Aorta (tissue), 5 donors: ENCODE results near the gene PNPLA2. TPM values are rescaled to one million over a fixed set of nuclear protein-coding genes. Genes with fewer than 3 reads are reported as not detected.

Experiments
- ATAC-seq: fragments of 200-7000 bp; cut with Tn5 transposase; one replicate; pipeline ENCODE4 v1.9.1; 2022; ENCODE audit warnings: moderate library complexity; ENCODE audit not compliant: low FRiP score
- DNase-seq, 2 donors: peaks; one replicate each; pipeline ENCODE4 v3.0.0-alpha.2; 2020
- H3K27ac ChIP-seq, 2 donors: one replicate each; pipeline ENCODE4 v1.5.1; 2013; ENCODE audit warnings: low read length in 2 of 2, mild to moderate bottlenecking in 2 of 2, moderate library complexity in 2 of 2, control low read depth in 1 of 2, inconsistent platforms in 1 of 2, low read depth in 1 of 2
- H3K27me3 ChIP-seq, 2 donors: one replicate each; pipeline ENCODE4 v1.6.1; 2013; ENCODE audit warnings: control low read depth in 1 of 2, low read length in 1 of 2, mild to moderate bottlenecking in 1 of 2, moderate library complexity in 1 of 2; ENCODE audit not compliant: insufficient read depth in 2 of 2, control insufficient read depth in 1 of 2
- H3K36me3 ChIP-seq, 2 donors: one replicate each; pipeline ENCODE4 v1.6.1; 2013; ENCODE audit warnings: control low read depth in 1 of 2, low read length in 1 of 2, mild to moderate bottlenecking in 1 of 2; ENCODE audit not compliant: insufficient read depth in 2 of 2, control insufficient read depth in 1 of 2
- H3K4me1 ChIP-seq, 2 donors: one replicate each; pipeline ENCODE4 v1.6.1; 2013; ENCODE audit warnings: low read length in 2 of 2, control low read depth in 1 of 2, mild to moderate bottlenecking in 1 of 2, moderate library complexity in 1 of 2; ENCODE audit not compliant: insufficient read depth in 2 of 2, control insufficient read depth in 1 of 2
- H3K4me3 ChIP-seq, 2 donors: one replicate each; pipeline ENCODE4 v1.5.1; 2013; ENCODE audit warnings: low read length in 2 of 2, control low read depth in 1 of 2, mild to moderate bottlenecking in 1 of 2
- H3K9me3 ChIP-seq: one replicate; pipeline ENCODE4 v1.6.1; 2013; ENCODE audit warnings: mild to moderate bottlenecking, low read length; ENCODE audit not compliant: control insufficient read depth
- WGBS, 2 donors: extraction: QIAGEN DNeasy Blood & Tissue Kit; methylation state at CpG; one replicate each; pipeline ENCODE4 v1.1.7; 2013; 5-methylcytosine and 5-hydroxymethylcytosine counted together
- intact Hi-C, 2 donors: fragments of 100-400 bp; cut with DNase I; formaldehyde crosslinking; loops; one replicate each; pipeline versions ENCODE4 v1.14.2 to v1.15.0; 2022
- polyA plus RNA-seq, 2 donors: library from polyadenylated mRNA; stranded (reverse); fragments of 200-250 nt; gene quantifications; one replicate each; pipeline ENCODE4 v1.2.3, GENCODE V29; 2013
- total RNA-seq, 2 donors: library from RNA; stranded (reverse); fragmentation: NEBNext Ultra II Directional; extraction: Animal tissue kit (Norgen Biotek cat#: 25700); gene quantifications; one replicate each; pipeline ENCODE4 v1.2.1, GENCODE V29; 2021
- donor health status: healthy with polysubstance abuse.
- donor health status: Bipolar disorder and iron deficiency.
- donor health status: DM: no; HTN: no; CAD: no.
- donor health status: DM: no; HTN: no; CAD: no.
- donor health status: DM: yes; HTN: yes; CAD: no.

The PNPLA2 gene
- total and polyA plus RNA-seq, 4 donors = 33.7 to 240 (median 118) TPM

- Histone ChIP-seq H3K27me3 (no peaks in the 10 kb centered on the region), H3K4me1 (no peaks in the 10 kb centered on the region), H3K9me3 (no peaks in the 10 kb centered on the region), H3K36me3 (no peaks in the 10 kb centered on the region), H3K4me3 (peak overlapping the region; percentile 7 to 18), H3K27ac (peak overlapping the region in 1 of 2 donors; percentile 14)
- 7 to 10% methylated on average over 26 of the region's 26 CpGs for WGBS, 2 donors
- intact Hi-C loops = no loop called here
- ATAC-seq (peak; percentile 75), DNase-seq (peak; percentile 86 to 90)
Observed at GRCh38 chr11:795634-796564, 22.8 kb upstream of the PNPLA2 start.

DNA sequence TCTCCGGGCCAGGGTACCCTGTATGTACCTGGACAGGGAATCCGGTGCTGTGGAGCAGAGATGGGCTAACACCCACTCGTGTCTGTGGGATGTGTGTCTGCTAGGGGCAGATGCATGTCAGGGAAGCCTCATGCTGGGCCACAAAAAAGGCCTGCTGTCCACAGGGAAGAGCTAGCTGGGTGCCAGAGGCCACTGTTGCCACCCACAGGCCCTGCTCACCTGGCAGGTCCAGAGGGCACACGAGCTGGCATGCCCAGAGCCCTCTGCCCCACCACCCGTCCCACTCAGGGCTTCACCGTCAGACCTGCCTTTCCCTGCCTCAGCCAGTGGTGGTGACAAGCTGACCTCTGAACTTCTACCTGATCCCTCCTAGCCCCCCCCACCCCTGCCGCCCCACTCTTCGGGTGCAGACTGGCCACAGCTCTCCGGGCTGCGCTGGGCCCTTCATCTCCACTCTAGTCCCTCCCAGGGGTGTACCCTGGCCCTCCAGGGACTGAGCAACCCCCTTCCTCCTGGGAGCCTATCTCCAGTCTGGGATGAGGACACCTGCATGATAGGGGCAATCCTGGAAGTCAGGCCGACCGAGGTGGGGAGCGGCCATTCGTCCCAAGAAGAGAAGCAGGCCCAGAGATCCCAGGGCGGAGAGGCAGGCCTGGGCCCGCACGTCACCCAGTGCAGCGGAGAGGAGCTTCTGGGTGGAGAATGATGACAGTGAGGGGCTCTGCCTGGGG lies 22.0 kb upstream of the PNPLA2 start:
- no peak for ATAC-seq
- Histone ChIP-seq H3K4me1 (no peaks in the 10 kb centered on the region), H3K27me3 (no peaks in the 10 kb centered on the region), H3K27ac (peak overlapping the region in 1 of 2 donors; percentile 14), H3K9me3 (no peaks in the 10 kb centered on the region), H3K4me3 (peak overlapping the region; percentile 45 to 54), H3K36me3 (no peaks in the 10 kb centered on the region)
- no peak for DNase-seq
- intact Hi-C loops = no loop called here
- WGBS, 2 donors = 24 to 25% methylated on average over 18 of the region's 18 CpGs

GRCh38 chr11:797296-798092 lies 21.2 kb upstream of the PNPLA2 start:
- intact Hi-C loops = no loop called here
- Histone ChIP-seq H3K4me1 (no peaks in the 10 kb centered on the region), H3K9me3 (no peaks in the 10 kb centered on the region), H3K36me3 (no peaks in the 10 kb centered on the region), H3K4me3 (peak overlapping the region; percentile 45 to 54), H3K27ac (peak overlapping the region in 1 of 2 donors; percentile 11), H3K27me3 (no peaks in the 10 kb centered on the region)
- ATAC-seq = peak; percentile 70
- 0 to 1% methylated on average over 56 to 57 of the region's 57 CpGs for WGBS, 2 donors
- DNase-seq = peak; percentile 83 to 89

DNA sequence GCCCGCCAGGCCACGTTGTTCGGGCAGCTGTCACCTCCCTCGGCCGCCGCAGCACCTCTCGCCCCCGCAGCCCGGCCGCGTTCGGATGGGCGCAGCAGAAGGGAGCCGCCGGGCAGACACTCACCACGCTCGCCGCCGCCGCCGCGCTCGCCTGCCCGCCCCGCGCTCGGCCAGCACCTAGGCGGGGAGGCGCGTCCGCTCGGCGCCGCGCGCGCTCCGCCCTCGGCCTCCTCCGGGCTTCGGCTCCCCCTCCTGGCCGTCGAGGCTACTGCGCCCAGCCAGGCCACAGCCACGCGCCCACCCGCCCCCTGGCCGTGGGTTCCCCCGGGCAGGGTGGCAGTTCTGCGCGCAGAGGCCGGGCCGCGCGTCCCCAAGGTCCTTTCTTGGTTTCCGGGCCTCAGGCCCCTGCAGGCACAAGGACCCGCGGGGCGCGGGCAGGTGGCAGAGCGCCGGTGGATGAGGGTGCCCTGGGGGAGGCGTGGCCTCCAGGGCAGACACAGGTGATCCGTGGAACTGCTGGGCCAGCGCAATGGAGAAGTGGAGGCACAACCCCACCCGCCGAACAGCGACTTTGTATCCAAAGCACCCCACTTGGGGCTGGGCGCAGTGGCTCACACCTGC lies 20.5 kb upstream of the PNPLA2 start, which contains the start of gene SLC25A22:
TSS of gene SLC25A22 (minus strand) at position 189 of the 621 bp plus-strand sequence. CDS start 3,275 bp downstream, outside the sequence.
- Histone ChIP-seq H3K4me3 (peak within 1 kb of the TSS; percentile 45 to 54), H3K27ac (peak within 1 kb of the TSS in 1 of 2 donors; percentile 11), H3K36me3 (no peaks in the 10 kb centered on the region), H3K27me3 (no peaks in the 10 kb centered on the region), H3K9me3 (no peaks in the 10 kb centered on the region), H3K4me1 (no peaks in the 10 kb centered on the region)
- DNase-seq (peak; percentile 83 to 94), ATAC-seq (peak; percentile 75)
- intact Hi-C loops = no loop called here
- WGBS, 2 donors = 4 to 7% methylated on average over 43 to 69 of the region's 69 CpGs

GRCh38 chr11:799641-800316 lies 18.9 kb upstream of the PNPLA2 start:
- Histone ChIP-seq H3K27ac (no peak overlapping the region), H3K27me3 (no peaks in the 10 kb centered on the region), H3K4me1 (no peaks in the 10 kb centered on the region), H3K36me3 (no peaks in the 10 kb centered on the region), H3K4me3 (no peak overlapping the region), H3K9me3 (no peaks in the 10 kb centered on the region)
- no peak for DNase-seq
- intact Hi-C loops = no loop called here
- WGBS, 2 donors = 93 to 95% methylated on average over 32 of the region's 32 CpGs
- ATAC-seq = no peak

DNA sequence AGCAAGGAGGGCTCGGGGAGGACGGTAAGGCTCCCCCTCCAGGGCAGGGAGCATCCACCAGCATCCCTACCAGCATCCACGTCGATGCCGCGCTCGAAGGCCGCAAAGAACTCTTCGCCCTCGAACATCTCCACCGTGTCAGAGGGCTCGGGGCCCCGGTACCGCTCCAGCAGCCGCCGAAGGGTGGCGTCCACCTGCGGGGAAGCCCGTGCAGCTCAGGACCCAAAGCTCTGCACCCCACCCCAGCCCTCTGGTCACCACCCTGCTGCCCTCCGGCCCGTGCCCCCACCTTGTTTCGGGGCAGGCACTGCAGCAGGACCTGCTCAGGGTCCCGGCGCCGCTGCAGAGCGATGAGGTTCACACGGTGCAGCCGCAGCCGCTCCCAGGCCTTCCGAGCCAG lies 18.2 kb upstream of the PNPLA2 start:
- no peak overlapping the region for H3K27ac ChIP-seq
- H3K4me1 ChIP-seq = no peaks in the 10 kb centered on the region
- no peaks in the 10 kb centered on the region for H3K27me3 ChIP-seq
- H3K36me3 ChIP-seq = no peaks in the 10 kb centered on the region
- DNase-seq (no peak), ATAC-seq (no peak)
- 92 to 94% methylated on average over 30 of the region's 30 CpGs for WGBS, 2 donors
- intact Hi-C loops = no loop called here
- H3K4me3 ChIP-seq = no peak overlapping the region
- H3K9me3 ChIP-seq = no peaks in the 10 kb centered on the region

DNA sequence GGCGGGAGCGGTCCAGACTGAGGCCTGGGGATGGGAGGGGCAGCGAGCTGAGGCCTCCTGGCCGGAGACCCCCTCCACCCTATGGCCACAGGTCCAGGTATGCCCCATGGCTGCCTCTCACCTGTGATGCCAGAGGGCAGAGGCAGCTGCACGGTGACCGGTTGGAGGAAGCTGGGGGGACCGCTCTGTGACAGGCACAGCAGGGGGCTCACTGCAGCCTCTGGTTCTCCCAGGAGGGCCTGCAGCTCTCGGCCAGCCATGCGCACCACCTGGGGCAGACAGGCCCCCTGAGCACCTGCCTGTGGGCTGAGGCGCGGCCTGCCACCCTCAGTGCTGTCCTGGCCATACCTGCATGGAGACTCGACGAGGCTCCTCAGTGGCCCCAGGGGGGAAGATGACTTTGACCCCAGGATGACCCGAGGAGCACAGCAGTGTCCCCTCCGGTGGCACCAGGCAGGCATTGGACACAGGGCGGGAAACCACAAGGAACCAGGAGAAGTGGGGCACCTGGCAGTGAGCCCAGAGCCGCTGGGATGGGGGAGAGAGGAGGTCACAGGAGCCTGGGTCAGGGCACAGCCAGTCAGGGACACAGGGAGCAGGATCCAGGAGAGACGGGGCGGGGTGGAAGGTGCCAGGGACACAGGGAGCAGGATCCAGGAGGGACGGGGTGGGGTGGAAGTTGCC lies 17.5 kb upstream of the PNPLA2 start:
- H3K4me3 ChIP-seq = no peak overlapping the region
- no peak for ATAC-seq
- no peaks in the 10 kb centered on the region for H3K27me3 ChIP-seq
- 88 to 92% methylated on average over 20 of the region's 20 CpGs for WGBS, 2 donors
- H3K36me3 ChIP-seq = no peaks in the 10 kb centered on the region
- intact Hi-C loops = no loop called here
- H3K4me1 ChIP-seq = no peaks in the 10 kb centered on the region
- H3K27ac ChIP-seq = no peak overlapping the region
- H3K9me3 ChIP-seq = no peaks in the 10 kb centered on the region
- DNase-seq = no peak
